C4-2B (cell line): ENCODE results near the gene SHISAL1.

ENCODE experiments used
- H3K27ac ChIP-seq: fragments of 450-650 bp; 2 replicates; pipeline ENCODE4 v1.5.1; 2017
- ZFX ChIP-seq: fragments of 450-650 bp; IDR thresholded peaks from 2 replicates; pipeline ENCODE4 v1.6.1; 2017
- TF ChIP-seq, protein P1 (sequence below): fragments of 450-650 bp; conservative IDR thresholded peaks from 2 replicates; pipeline ENCODE4 v1.5.1; 2017; ENCODE audit warnings: mild to moderate bottlenecking

Gene SHISAL1

DNA sequence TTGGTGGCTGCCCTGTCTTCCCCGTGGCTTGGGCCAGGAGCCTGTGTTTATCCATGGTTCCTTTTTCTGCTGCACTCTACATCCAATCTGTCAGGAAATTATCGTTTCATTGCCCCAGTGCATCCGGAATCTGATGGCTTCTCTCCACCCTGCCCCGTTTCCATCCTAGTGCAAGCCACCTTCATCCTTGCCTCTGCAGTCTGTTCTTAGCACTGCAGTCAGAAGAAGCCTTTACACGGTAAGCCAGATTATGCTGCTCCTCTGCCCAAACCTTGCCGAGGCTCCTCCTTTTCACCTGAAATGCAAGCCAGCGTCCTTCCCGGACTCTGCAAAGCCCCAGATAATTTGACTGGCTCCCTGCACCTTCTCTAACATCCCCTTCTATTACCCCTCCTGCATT, 86.9 kb downstream of the SHISAL1 start:
- no peak overlapping the region for H3K27ac ChIP-seq
- TF ChIP-seq, protein P1, sequence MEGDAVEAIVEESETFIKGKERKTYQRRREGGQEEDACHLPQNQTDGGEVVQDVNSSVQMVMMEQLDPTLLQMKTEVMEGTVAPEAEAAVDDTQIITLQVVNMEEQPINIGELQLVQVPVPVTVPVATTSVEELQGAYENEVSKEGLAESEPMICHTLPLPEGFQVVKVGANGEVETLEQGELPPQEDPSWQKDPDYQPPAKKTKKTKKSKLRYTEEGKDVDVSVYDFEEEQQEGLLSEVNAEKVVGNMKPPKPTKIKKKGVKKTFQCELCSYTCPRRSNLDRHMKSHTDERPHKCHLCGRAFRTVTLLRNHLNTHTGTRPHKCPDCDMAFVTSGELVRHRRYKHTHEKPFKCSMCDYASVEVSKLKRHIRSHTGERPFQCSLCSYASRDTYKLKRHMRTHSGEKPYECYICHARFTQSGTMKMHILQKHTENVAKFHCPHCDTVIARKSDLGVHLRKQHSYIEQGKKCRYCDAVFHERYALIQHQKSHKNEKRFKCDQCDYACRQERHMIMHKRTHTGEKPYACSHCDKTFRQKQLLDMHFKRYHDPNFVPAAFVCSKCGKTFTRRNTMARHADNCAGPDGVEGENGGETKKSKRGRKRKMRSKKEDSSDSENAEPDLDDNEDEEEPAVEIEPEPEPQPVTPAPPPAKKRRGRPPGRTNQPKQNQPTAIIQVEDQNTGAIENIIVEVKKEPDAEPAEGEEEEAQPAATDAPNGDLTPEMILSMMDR: no peak
- TF ChIP-seq ZFX: no peak

DNA sequence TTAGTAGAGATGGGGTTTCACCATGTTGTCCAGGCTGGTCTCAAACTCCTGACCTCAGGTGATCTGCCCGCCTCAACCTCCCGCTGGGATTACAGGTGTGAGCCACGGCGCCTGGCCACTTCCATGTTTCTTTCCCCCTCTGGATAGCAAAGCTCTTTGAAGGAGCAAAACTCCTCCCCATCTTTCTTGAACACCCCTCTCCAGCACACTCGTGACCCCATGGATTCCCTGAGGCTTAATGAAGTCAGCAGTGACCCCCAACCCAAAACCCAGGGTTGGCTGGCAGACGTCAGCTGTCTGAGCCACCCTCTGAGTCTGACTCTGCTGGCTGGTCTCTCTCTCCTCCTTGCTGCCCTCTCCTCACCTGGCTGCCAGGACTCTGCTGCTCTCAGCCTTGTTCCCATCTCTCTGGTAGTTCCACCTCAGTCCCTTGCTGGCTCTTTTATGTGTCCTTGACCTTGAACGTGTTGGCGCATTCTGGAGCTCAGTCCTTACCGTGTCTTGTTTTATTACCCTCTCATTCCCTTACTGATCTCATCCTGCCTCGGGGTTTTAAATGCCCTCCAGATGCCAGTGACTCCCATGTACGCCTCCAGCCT, 87.6 kb downstream of the SHISAL1 start:
- no peak for TF ChIP-seq ZFX
- TF ChIP-seq, protein P1: no peak
- H3K27ac ChIP-seq: no peak overlapping the region

DNA sequence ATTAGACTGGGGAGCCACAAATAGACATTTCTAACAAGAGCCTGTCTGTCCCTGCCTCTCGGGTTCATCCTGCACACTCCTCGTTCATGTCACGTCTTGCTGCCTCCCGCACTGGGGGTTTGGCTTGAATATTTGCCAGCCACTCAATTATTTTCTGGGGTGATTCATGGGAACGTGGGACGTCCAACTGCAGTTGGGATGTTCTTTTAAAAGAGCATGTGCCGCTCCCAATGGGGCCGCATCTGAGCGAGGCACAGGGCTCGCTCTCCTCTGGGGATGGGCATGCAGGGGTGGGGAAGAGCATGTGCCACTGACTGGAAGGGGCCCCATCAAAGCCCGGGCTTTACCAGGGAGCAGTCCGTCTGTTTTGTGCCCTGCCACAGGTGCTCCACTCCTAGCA, 88.6 kb downstream of the SHISAL1 start:
- no peak overlapping the region for H3K27ac ChIP-seq
- no peak for TF ChIP-seq ZFX
- TF ChIP-seq, protein P1: no peak

DNA sequence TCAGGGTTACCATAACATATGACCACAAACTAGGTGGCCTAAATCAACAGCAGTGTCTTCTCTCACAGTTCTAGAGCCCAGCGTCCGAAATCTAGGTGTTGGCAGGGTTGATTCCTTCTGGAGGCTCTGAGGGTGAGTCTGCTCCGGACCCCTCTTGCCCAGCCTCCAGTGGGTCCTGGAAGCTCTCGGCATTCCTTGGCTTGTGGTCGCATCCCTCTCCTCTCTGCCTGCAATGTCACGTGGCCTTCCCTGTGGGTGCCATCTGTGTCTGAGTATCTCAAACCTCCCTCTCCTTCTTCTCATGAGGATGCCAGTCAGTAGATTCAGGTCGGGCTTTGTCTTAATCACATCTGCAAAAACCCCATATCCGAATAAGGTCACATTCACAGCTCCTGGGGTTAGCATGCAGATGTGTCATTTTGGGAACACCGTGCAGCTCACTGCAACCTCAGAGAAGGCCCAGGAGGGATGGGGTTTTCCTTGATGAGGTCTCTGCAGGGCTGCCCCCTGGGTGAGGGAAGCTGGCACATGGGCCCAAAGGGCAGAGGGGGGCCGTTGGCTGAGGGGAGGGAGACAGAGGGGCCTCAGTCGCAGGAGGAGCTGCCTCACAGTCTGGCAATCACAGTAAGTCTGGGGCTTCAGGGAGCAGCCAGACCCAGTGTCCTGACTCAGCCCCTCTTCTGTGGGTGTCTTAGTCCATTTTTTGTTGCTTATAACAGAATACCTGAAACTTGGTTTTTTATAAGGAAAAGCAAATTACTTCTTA, 90.9 kb downstream of the SHISAL1 start:
- H3K27ac ChIP-seq: no peak overlapping the region
- TF ChIP-seq, protein P1: no peak
- TF ChIP-seq ZFX: no peak

DNA sequence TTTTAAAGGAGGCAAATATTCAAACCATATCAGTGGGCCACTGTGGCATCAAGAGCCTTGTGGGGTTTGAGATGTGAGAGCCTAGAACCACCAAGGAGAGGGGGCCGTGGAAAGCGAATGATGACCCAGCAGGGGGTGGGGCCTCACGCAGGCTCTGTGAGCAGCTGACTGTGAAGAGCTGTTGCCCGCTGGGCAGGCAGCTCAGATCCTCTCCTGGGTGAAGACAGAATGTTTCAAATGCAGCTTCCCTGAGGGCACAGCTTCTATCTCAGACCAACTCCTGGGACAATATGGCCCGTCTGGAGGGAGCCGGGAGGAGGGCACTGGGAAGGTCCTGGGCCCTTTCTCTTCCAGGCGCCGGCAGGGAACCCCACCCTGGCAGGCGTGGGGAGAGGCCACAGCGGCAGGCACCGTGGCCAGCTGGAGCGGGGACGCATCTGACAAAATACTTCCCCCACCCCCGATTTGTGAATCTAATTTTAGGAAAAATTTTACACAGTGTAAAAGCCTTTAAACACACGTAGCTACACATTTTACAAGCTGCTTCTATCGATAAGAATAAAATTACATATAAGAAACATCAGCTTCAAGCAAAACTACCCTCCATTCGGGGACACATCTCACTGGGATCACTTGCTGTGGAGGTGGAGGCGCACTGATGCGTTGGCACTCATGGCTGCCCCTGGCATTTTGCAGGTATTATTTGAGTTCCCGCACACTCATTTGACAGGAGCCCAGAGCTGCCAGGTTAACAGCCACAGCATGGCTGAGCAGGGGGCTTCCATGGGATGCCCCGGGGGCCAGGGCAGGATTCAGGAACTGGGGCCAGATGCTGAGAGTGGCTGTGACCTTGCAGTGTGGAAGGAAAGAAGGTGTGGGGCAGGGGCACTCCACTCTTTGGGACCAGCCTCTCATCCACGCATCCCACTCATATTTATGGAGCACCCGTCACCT, 91.7 kb downstream of the SHISAL1 start:
- no peak overlapping the region for H3K27ac ChIP-seq
- TF ChIP-seq, protein P1: no peak
- no peak for TF ChIP-seq ZFX

DNA sequence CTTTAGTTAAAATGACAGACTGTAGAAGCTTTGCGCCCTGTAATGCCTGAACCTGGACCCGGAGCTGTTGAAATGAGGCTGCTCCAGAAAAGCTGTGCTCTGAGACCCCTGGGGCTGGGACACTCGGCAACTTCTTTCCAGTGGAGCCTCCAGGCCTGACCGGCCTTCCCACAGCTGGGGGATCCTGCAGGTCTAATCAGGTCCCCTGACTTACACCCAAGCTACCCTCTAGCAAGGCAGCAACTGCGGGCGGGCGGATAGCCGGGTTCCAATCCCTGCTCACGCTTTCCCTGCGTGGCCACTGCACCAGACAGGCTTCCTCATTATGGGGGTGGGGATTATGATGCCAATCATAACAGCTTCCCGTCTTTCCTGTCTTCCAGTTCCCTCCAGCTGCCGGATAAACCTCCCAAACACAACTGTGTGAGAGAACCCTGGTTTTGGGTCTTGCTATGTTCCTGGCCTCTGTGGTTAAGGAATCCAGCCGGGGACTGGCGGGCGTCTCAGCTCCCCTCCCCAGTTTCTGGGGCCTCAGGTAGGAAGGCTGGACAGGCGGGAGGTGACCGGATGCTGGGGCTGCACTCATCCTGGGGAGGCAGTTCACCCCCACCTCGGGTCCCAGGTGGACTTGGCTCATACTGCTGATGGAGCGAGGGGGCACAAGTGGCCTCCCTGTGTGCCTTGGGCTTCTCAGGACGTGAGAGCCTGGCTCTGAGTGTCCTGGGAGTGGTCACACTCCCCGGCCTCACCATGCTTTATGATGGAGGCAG, 93.5 kb downstream of the SHISAL1 start:
- H3K27ac ChIP-seq: no peak overlapping the region
- TF ChIP-seq, protein P1: no peak
- no peak for TF ChIP-seq ZFX
